HG03342 (cell line): ENCODE results near the gene RAB13.

ENCODE experiments used
- ATAC-seq: cut with Tn5 transposase; IDR thresholded peaks from one replicate; pipeline ENCODE4 v1.9.1; 2021; ENCODE audit warnings: mild to moderate bottlenecking, moderate library complexity; ENCODE audit not compliant: unreplicated experiment

The RAB13 gene

GRCh38 chr1:153934746-153935145 is 51.4 kb downstream of the RAB13 start:
- ATAC-seq, result no peak

GRCh38 chr1:153933955-153934354 is 52.2 kb downstream of the RAB13 start:
- no peak for ATAC-seq

GRCh38 chr1:153933430-153933829 is 52.7 kb downstream of the RAB13 start:
- no peak for ATAC-seq

- ATAC-seq, result no peak
Observed at GRCh38 chr1:153932156-153933131, 53.7 kb downstream of the RAB13 start.
